ENCODE data around the gene NPAS3.

The NPAS3 gene

DNA sequence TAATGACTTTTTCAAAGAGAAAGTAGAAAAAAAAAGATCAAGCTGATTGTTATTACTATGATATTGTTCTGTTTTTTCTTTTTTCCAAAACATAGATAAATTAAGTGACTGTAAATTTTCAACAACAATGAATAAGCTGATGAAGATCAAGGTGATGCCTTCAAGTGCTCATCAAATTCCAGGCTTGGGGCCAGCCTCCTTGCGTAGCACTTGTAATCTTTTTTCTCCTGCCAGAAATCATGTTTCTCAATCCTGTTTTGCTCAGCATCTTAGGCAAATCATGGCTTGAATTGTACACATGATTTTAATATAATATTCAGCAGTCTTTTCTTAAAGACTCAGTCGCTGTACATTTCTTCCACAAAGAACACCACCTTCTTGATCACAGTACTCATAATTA, 333.2 kb downstream of the NPAS3 start:
- no peak for DNase-seq

DNA sequence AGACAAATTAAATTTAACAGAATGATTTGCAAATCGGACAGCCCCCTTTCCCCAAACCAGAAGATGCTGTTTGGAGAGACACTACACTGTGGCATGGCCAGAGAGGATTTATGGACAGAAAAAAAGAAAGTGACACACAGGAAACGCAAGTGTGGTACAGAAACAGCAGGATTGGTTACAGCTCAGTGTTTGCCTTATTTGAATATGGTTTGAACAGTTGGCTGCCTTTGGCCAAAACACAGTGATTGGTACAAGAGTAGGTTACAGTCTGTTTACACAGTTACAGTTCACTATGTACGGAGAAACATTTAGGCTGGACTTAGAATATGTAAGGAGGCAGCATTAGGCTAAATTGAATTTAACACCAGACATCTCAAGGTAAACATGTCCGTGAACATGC, 335.3 kb downstream of the NPAS3 start:
- no peak for DNase-seq

DNA sequence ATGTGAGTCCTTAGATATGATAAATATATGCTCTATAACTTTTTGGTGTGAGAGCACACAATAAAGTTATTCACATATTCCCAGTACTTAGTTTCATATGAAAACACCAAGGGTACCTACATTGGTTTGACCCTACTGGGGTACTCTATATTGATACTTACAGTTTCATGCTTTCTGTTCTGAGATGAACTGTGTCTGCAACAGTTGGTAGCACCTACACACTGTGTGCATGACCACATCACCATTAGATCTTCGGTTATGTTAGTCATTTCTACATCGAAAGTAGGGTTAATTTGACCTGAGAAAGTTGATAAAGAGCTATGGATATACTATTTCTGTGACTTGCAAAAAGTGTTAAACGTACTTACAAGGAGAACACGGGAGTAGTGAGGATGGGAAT, 337.2 kb downstream of the NPAS3 start:
- no peak for DNase-seq

GRCh38 chr14:33279865-33280264, 341.2 kb downstream of the NPAS3 start:
- no peak for DNase-seq

DNA sequence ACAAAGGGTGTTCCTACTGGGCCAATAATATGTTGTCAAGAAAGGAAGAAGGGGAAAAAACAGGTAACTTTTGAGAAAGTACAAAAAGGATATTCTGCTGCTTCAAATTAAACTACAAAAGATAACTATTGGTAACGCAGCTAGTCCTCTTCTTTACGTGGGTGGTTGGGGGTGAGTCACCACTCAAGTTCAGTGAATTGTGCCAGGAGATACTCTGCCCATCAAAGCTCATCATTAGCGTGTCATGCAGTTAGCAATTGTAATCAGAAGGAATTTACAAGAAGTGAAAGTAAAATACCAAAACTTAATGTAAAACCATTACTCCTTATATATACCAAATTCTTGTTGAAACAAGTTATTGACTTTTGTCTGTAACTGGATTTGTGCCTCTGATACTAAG, 342.0 kb downstream of the NPAS3 start:
- DNase-seq = no peak

GRCh38 chr14:33282331-33283230, 343.9 kb downstream of the NPAS3 start:
- DNase-seq = no peak

GRCh38 chr14:33285902-33286700, 347.4 kb downstream of the NPAS3 start:
- no peak for DNase-seq

- no peak for DNase-seq
Observed at GRCh38 chr14:33287189-33287588, 348.5 kb downstream of the NPAS3 start.

- DNase-seq = no peak
Observed at GRCh38 chr14:33290641-33291040, 352.0 kb downstream of the NPAS3 start.

GRCh38 chr14:33291529-33292104, 352.9 kb downstream of the NPAS3 start:
- DNase-seq = no peak

- no peak for DNase-seq
Observed at GRCh38 chr14:33294419-33294818, 355.7 kb downstream of the NPAS3 start.

GRCh38 chr14:33297565-33297964, 358.9 kb downstream of the NPAS3 start:
- DNase-seq = no peak

DNA sequence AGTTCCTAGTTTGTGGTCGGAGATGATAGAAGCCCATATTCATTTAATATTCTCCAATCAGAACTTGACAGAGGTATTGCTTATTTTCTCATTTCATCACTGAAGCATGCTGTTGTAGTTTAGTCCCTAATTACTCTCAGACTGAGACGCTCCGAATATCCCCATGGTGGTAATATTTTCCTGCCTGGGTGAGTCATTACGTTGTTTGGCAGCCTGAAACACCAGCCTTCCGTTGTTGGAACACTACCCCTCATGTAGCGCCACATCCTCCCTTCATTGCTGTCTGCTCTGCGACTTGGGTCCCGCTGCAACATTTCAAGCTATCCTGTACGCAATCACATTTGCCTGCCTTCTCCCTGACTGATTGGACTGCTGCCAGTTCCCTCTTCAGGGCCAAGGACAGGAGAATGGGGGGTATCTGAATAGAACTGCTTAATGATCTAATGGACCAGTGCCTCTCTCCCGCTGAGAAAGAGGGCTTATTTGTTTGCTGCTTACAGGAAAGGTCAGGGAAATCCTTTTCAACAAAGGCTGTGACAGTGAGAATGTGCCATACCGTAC, 369.1 kb downstream of the NPAS3 start:
- no peak for DNase-seq

GRCh38 chr14:33309106-33309505, 370.4 kb downstream of the NPAS3 start:
- no peak for DNase-seq

DNA sequence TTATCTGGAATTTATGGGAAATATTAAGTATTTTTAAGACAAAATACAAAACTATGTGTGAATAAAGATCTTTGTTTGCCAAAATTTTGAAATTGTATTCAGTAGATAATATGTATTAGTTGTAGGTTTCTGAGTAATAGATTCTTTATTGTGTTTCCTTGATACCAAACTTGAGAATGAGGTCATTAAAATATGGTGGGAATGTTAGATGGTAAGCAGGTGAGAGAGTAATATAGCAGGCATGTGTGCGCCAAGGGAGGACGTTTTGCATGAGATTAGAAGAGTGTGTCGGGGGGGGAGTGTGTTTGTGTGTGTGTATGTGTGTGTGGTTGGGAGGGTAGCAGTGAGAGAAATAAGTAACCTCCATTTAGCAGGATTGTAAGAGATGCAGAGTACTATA, 376.5 kb downstream of the NPAS3 start:
- no peak for DNase-seq

DNA sequence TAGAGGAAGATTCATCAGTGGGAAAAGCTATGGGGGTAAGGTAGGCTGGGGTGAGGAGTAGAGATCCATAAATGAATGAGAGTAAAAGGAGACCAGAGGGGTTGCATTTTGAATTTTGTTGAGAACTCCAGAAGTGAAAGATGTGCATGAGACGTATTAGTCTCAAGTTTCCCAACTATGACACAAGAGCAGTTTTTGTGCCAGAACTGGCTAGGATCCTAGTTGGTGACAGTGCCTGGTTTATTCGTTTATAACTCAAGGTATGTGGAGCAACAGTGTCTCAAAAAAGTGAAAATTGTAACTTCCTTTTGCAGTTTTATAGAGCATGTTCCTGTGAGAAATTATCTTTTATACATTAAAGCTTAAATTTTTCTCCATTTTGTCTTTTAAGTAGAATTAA, 377.0 kb downstream of the NPAS3 start:
- no peak for DNase-seq

- DNase-seq = no peak
Observed at GRCh38 chr14:33317675-33318074, 379.0 kb downstream of the NPAS3 start.

DNA sequence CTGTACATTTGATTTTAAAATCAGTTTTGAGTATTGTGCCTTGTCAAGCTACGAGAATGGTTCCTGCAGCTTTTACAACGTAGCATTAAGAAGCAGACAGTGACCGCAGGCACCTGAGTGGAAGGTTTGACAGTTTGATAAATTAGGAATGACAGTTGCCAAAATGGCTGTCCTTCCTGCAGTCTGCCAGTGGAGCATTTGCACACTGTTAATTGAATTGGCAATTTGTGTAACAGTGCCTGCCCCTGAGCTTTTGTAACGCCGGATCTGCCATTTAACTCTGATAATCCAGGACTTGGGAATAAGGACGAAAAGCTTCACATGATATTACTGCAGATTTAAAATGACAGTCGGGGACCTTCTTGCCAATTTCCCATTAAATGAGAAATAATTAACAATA, 385.3 kb downstream of the NPAS3 start:
- no peak for DNase-seq

- no peak for DNase-seq
Observed at GRCh38 chr14:33331176-33331949, 392.7 kb downstream of the NPAS3 start.

- no peak for DNase-seq
Observed at GRCh38 chr14:33332497-33332896, 393.8 kb downstream of the NPAS3 start.

- no peak for DNase-seq
Observed at GRCh38 chr14:33335366-33335765, 396.7 kb downstream of the NPAS3 start.

GRCh38 chr14:33342299-33342974, 403.8 kb downstream of the NPAS3 start:
- no peak for DNase-seq
